Activated T-cell treated with anti-CD3 and anti-CD28 coated beads, Interleukin-2, amount 50 U/mL, for 48 hours (primary cell): Measurements from ENCODE around the gene YWHAE.
A peak's percentile ranks its signal among the peaks of the same experiment; 100 is the strongest.
"Not testable (repeated sequence)": the region's sequence is repeated elsewhere in the genome, so short reads cannot be mapped to it uniquely, and the experiment has no call there.

Experiments used
- DNase-seq, 2 experiments: peaks; one replicate each; pipeline ENCODE4 v3.0.0-alpha.2; 2020

The YWHAE gene

DNA sequence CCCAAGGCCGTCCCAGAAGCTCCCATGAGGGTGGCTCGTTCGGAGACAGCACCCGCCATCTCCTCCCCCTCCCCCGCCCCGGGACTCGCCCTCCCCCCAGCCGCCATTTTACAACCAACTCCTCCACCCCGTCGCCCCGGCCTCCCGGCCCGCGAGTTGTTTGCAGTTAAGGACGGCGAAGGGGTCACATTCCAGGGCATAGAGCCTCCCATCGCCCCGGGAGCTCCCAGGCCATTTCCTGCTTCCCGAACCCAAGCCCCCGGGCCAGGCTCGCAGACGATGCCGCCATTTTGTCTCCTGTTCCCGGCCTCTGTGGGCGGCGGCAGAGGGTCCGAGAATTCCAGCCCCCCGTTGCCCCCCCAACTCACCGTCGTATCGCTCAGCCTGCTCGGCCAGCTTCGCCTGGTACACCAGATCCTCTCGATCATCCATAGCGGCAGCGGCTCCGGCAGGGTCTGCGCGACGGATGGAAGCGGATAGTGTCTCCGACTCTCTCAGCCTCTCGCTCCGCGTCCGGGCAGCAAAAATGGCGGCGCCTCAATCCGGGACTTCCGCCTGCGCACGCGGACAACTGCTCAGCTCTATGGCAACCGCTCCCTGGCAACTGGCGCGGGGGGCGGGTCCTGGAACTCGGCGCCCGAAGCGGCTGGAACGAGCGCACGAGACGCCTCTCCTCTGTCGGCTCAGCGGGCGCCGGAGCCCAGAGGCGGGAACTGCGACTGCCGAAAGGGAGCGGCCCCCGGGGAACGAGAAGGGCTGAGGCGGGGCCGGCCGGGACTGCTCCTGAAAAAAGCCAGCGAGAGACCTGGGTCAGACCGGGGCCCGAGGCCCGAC is at the start of gene YWHAE:
Gene YWHAE, minus strand, starts transcription at position 544 of the 834 bp plus-strand sequence. Its CDS starts 112 bp downstream, at position 432.
- DNase-seq = peak; percentile 98 to 99

DNA sequence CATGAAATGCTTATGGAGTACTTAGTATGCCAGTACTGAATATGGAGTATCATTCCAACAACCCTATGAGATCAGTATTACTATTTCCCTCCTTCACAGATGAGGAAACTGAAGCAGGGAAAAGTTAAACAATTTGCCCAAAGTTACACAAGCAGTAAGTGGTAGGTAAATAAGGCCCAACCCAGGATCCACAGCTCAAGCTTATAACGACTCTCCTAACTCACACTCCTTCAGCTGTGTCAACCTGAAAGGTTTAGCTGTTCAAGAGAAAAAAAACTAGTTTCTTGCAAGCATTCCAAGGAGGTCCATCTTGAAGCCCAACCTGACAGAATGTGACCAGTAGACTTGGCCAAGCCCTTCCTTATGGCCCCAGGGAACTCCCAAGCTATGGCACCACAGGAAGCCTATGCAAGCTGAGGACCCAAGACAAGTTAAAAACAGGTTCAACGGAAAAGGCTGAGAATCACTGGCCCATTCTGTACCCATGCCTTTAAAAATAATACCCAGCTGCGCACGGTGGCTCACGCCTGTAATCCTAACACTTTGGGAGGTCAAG is 49.5 kb upstream of the YWHAE start:
- no peak for DNase-seq

DNA sequence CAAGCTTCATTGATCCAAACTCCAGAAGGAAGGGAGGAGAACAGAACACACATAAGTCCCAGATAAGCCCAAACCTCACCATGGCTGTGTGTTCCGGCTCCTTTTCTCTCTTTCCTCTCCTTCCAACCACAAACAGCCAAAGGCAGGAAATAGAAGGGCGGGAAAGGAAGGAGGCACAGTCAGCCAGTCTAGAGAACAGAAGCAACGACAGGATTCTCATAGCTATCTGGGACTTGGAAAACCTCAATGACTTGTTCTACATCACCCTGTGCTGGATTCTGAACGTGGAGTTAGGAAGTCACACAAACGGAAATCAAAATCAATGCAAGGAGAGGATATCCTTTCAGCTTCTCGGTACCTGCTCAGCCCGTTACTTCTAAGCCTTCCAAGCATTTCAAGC is 47.0 kb upstream of the YWHAE start:
- DNase-seq = no peak

DNA sequence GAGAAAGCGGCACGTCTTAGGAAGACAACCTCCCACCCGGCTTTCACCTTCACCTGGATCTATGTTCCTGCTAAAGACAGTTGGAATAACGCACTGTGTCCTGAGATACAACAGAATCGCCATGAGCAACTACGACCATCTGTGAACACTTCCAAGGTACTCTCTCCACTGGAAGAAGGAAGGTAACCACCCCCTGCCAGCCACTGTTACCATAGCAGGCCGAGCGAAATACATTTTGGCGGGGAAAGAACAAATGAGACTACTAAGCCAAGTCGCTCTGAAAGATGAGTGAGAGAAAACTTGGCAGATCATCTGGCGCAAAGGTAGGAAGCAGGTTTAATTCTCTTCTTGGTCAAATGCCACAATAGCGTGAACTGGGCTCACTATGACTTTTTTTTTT is 46.2 kb upstream of the YWHAE start:
- no peak for DNase-seq

DNA sequence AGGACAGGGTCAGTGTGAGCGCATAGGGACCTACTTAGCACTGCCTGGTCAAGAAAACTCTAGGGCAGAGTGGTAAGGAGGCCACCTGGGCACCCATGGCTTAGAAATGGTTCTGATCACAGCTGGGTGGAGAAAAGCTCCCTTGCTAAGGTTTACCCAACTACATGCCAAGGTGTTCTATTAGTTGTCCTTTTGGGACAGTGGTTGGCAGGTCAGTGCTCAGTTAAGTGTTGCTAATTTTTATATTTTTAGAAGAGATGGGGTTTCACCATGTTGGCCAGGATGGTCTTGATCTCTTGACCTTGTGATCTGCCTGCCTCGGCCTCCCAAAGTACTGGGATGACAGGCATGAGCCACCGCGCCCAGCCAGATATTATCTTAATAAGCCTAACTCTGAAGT is 45.7 kb upstream of the YWHAE start:
- not testable (repeated sequence) for DNase-seq

DNA sequence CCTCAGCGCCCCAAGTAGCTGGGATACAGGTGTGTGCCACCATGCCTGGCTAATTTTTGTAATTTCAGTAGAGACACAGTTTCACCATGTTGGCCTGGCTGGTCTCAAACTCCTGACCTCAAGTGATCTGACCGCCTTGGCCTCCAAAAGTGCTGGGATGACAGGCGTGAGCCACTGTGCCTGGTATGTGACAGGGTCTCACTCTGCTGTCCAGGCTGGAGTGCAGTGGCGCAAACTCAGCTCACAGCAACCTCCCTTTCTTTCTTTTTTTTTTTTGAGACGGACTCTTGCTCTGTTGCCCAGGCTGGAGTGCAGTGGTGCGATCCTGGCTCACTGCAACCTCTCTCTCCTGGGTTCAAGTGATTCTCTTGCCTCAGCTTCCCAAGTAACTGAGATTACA is 42.7 kb upstream of the YWHAE start:
- not testable (repeated sequence) for DNase-seq

DNA sequence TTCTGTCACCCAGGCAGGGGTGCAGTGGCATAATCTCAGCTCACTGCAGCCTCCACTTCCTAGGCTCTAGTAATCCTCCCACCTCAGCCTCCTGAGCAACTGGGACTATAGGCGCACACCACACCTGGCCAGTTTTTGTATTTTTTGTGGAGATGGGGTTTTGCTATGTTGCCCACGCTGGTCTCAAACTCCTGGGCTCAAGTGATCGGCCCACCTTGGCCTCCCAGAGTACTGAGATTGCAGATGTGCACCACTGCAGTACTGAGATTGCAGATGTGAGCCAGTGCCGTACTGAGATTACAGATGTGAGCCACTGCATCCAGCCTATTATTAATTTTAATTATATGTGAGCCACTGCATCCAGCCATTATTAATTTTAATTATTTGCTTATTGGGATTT is 42.2 kb upstream of the YWHAE start:
- no peak for DNase-seq

DNA sequence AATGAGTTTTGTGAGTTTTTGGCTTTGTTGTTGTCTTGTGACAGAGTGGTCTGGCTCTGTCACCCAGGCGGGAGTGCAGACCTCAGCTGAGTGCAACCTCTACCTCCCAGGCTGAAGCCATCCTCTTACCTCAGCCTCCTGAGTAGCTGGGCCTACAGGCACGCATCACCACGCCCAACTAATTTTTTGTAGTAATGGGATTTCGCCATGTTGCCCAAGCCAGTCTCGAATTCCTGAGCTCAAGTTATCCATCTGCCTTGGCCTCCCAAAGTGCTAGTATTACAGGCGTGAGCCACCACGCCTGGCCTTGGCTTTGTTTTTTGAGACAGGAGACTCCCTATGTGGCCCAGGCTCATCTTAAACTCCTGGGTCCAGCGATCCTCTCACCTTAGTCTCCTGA is 40.9 kb upstream of the YWHAE start:
- DNase-seq = no peak

DNA sequence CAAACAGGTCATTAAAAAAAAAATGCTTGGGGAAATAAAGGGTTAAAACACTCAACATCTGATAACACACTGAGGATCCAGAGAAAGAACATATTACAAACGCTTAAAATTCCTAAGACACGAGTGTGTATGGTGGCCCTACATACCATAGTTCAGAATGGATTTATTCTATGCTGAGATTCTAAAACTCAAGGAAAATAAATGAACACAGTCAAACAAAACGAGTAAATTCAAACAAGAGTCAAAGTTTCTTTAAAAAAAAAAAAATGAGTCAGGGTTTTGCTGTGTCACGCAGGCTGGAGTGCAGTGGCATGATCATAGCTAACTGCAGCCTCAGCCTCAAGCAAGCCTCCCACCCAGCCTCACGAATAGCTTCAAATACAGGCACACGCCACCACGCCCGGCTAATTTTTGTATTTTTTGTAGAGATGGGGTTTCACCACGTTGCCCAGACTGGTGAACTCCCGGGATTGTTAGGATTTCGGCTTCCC is 38.6 kb upstream of the YWHAE start:
- DNase-seq = no peak

DNA sequence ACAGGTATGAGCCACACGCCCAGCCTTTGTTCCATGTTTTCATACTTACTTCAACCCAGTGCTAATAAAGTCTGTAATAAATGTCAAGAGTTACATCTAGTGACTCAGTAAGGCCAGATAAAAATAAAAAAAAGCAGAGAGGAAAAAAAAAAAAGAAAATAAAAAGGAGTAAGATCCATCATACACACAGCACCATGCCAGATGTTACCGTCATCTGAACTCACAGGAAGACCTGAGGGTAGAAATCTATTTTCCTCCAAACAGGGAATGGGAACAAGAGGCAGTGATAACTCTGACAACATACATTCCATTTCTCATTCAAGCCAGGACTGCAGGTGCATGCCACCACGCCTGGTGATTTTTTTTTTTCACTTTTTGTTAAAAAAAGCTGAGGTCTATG is 35.3 kb upstream of the YWHAE start:
- DNase-seq = no peak

DNA sequence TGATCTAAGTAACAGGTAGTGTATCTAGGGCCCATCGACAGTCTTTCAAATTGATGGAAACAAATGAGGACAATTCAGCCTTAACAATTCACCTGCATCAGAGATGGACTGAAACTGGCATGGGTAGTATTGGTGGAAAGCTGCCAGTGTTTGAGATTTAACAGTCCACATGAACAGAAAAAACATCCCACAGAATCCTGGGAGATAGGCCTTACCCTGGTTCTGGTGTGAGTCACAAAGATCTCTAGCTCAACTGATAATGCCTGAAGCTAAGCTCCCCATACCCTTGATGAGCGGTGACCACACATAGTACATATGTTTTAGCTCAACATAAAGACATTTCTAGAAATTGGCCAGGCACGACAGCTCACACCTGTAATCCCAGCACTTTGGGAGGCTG is 34.1 kb upstream of the YWHAE start:
- DNase-seq = no peak

DNA sequence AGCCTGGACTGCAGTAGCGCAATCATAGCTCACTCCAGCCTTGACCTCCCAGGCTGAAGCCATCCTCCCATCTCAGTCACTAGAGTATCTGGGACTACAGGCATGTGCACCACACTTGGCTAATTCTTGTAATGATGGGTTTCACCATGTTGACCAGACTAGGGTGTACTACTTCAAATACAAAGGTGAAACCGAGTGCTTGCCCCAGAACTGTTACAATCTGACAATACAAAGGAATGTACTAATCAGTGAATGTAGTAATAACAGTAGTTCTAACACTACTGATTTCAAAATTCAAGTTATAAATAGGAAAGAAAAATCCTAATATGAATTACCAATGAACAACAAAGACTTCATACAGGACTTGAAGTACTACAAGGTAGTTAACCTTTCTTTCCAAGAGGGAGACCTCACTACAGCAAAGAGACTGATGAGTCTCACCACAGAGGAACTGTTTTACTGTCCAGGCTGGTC is 31.6 kb upstream of the YWHAE start:
- DNase-seq = no peak

DNA sequence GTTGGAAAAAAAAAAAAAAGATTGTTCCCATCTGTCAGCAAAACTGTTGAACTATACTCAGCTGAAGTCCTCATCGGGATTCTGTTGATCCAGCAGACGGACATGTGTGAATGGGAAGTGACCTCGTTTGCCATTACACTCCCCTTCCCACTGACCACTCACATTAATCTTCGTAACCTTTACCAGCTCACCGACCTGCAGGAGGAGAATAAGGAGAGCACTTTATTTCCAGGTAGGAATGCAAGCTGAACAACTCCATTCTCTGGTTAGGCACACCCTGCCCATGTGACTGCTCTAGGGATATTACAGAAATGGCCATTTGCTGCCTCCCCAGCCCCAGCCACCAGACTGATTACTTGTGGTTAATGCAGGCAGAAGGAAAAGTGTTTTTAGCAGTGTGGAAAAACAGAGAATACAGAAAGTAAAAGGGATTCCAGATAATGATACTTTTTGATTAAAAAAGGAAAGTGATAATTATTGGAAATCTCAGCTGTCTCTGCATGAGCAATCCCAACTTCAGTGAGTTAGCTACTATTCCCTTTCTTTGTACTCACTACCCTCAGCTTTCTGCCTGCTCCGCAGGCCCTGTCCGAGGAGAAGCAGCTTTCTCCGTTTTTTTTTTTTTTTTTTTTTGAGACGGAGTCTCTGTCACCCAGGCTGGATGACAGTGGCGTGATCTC is 23.6 kb upstream of the YWHAE start:
- no peak for DNase-seq

DNA sequence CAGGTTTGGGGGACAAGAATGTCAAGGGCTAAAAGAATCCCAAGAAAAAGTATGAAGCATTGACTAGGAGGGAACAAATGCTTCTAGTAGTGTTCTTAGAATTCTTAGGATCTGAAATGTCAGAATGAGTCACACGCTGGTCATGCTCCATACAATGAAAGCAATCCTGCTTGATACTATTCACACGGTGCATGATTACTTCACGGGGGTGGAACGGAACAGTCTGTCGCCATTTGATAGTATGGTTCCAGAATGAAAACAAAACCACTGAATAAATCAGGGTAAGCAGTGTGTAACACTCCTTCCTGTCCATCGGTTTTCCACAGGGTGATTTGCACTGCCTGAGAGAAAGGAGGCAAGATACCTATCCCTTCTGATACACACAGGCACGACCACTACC is 22.9 kb upstream of the YWHAE start:
- no peak for DNase-seq

DNA sequence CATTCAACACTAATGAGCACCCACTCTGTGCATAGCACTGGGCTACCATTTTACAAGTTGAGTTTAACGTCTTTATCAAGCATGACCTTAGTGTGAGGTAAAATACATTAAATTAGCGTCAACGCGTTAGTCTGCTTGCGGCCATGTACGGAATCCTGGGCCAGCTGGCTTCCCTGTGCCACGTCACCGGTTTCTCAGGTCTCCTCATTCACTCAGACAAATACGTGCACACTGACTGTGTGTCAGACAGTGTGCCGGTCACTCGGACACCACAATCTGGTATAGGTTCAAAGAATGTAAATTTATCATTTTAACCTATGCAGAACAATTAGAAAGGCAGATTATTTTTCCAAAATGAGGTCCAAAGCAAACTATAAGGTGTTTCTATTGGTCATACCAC is 21.4 kb upstream of the YWHAE start:
- no peak for DNase-seq

DNA sequence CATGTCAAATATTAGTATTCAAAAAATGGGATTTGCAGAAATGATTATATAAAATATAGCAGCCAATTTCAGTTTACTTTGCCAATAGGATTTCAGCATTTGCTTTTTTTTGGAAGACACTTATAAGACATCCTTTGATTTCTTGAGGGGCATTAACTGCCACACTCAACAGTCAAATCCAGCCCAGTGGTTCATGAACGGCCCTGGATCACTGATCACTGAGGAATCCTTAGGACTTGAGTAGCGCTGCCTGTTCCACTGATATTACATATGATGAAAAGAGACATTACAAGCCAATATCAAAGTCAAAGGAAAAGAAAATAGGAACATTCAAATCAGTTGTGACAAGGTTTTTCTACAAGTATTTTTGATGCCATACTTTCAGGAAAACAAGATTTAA is 21.0 kb upstream of the YWHAE start:
- DNase-seq = no peak

DNA sequence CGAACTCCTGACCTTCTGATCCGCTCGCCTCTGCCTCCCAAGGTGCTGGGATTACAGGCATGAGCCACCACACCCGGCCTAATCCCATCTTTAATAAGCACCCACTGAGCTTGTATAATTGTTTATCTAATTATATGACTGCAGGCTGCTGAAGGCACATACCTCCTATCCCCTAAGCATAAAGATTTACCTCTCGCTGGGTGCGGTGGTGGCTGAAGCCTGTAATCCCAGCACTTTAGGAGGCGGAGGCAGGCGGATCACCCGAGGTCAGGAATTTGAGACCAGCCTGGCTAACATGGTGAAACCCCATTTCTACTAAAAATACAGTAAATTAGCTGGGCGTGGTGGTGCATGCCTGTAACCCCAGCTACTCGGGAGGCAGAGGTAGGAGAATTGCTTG is 20.1 kb upstream of the YWHAE start:
- DNase-seq = no peak

DNA sequence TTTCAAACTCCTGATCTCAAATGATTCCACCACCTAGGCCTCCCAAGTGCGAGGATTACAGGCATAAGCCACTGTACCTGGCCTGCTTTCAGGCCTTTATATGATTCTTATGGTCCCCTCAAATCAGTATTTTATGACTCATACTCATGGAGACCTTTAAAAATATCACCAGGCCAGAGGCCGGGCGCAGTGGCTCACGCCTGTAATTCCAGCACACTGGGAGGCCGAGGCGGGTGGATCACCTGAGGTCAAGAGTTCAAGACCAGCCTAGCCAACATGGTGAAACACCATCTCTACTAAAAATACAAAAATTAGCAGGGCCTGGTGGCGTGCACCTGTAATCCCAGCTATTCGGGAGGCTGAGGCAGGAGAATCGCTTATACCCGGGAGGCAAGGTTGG is 18.5 kb upstream of the YWHAE start:
- DNase-seq = not testable (repeated sequence)

DNA sequence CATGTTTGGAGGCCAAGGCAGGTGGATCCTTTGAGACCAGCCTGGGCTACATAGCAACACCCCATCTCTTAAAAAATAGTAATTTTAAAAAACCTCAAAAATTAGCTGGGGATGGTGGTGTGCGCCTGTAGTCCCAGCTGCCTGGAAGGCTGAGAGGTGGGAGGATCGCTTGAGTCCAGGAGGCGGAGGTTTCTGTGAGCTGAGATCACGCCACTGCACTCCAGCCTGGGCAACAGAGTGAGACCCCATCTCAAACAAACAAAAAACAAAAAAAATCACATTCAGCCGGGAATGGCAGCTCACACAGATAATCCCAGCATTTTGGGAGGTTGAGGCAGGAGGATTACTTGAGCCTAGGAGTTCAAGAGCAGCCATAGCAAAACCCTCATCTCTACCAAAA is 16.4 kb upstream of the YWHAE start:
- no peak for DNase-seq

DNA sequence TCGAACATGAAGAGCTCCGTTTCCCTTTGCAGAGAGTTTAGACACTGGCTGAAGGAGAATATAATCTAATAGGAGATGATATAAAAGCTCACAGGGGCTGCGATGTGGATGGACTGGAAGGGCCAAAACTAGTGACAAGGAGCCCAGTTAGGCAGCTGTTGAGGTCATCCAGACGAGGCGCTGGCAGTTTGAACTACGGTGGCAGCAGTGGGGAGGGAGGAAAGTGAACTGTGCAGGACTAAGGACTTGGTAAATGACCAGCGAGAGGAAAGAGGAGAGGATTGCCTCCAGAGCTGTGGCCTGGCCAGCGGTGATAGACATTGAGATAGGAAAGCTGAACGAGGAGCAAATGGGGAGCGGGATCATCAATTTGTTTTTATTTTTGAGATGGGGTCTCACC is 14.6 kb upstream of the YWHAE start:
- DNase-seq = no peak

DNA sequence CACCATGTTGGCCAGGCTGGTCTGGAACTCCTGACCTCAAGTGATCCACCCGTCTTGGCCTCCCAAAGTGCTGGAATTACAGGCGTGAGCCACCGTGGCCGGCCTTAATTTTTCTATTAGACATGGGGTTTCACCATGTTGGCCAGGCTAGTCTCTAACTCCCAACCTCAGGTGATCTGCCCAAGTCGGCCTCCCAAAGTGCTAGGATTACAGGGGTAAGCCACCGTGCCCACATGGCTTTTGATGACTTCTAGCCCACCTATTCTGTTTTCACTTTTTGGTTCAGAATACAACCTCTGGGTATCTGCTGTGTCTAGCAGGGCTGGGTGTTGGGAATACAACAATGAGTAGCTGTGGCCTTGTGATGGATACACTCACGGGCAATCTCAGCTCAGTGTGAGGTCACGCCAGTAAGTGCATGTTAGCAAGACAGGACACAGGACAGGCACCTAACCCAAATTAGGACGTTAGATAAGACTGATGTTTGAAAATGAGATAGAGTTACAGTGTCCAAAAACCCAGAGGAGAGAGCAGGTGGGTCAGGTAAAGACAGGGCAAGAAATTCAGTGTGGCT is 14.1 kb upstream of the YWHAE start:
- no peak for DNase-seq

DNA sequence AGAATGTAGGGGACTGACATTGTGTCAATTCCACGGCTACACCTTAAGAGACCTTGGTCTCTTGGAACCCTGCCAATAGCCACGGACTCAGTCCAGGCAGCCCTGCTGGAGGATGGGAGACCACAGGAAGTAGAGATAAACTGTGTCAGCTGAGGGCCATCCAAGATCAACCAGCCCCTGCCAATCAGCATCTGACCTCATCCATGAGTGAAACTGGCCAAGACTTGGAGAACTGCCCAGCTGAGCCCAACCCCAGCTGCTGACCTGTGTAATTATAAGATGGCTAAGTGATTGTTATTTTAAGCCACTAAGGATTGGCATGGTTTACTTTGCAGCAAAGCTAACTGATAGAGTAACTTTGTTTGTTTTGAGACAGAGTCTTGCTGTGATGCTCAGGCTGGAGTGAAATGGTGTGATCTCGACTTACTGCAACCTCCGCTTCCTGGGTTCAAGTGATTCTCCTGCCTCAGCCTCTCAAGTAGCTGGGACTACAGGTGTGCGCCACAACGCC is 13.3 kb upstream of the YWHAE start:
- DNase-seq = no peak
